ENCODE data around the gene NLRP1.

Gene NLRP1

DNA sequence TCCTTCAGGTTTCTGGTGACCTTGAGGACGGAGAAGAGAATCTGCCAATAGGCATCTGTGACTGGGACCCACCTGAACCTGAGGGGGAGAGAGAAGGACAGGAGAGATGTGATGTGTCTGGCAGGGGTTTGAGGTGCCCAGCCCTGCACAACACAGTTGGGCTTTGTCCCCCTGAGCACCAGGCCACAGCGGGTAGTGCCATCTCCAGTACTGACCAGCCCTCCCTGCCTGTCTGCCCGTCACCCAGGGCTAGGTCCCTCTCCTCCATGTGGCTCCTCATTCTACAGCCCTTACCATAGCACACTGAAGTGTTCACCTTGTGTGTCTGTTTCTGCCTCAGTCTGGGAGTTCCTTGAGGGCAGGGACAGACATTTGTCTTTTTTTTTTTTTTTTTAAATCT lies 30.8 kb downstream of the NLRP1 start:
- H2AFZ ChIP-seq (ENCODE audit: low read length): no peak overlapping the region
- no peaks in the 10 kb centered on the region for H3K36me3 ChIP-seq (replicated peaks in 1 of 2; ENCODE audit: control insufficient read depth in 2 of 2, insufficient read depth in 2 of 2, low read length in 2 of 2)

DNA sequence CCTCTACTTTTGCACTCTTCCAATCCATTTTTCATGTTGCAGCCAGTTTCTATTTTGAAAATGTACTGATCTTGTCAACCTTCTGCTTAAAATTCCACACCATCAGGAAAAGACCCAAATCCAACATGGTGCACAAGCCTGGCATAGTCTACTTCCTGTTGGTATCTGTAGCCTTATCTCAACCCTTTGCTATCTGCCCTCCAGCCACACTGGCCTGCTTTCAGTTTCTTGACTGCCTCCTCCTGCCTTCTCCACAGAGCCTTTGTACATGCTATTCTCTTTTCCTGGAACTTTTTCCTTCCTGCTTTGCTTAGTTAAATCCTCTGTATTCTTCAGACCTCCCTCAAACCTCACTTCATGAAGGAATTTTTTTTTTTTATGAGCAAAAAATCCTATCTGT lies 31.5 kb downstream of the NLRP1 start:
- Histone ChIP-seq H3K27ac (replicated peaks; ENCODE audit: low read length) (no peak overlapping the region), H2BK12ac (ENCODE audit: low read length) (no peak overlapping the region), H3K4ac (ENCODE audit: low read length) (no peak overlapping the region), H2BK15ac (ENCODE audit: low read length) (no peak overlapping the region), H3K4me3 (ENCODE audit: low read length in 2 of 2) (no peak overlapping the region), H3K79me1 (ENCODE audit: low read depth, low read length) (peaks cover 1% of the 10 kb centered on the region), H3K18ac (ENCODE audit: low read length) (no peak overlapping the region), H2BK120ac (ENCODE audit: low read depth, low read length) (no peak overlapping the region), H3K14ac (ENCODE audit: low read length) (no peak overlapping the region), H4K8ac (ENCODE audit: low read depth, low read length) (no peak overlapping the region), H3K4me1 (ENCODE audit: control insufficient read depth in 2 of 2, insufficient read depth in 1 of 2, low read depth in 1 of 2, low read length in 2 of 2) (peaks cover 0 to 2% of the 10 kb centered on the region in 2 donors), H2AK5ac (ENCODE audit: low read depth, low read length) (no peak overlapping the region), H4K91ac (ENCODE audit: low read depth, low read length, poor library complexity) (no peak overlapping the region), H3K27me3 (ENCODE audit: control insufficient read depth in 3 of 3, insufficient read depth in 3 of 3, low read depth in 1 of 3, low read length in 3 of 3) (peaks cover 0 to 5% (median 0%) of the 10 kb centered on the region in 3 experiments), H2AFZ (ENCODE audit: low read length) (no peak overlapping the region), H3K9ac (ENCODE audit: low read depth, low read length, poor library complexity) (no peak overlapping the region), H3K23ac (ENCODE audit: low read depth, low read length, poor library complexity) (no peak overlapping the region), H2BK5ac (ENCODE audit: low read length) (no peak overlapping the region), H3K9me3 (replicated peaks in 1 of 2; ENCODE audit: control insufficient read depth in 2 of 2, insufficient read depth in 1 of 2, low read depth in 1 of 2, low read length in 2 of 2) (no peaks in the 10 kb centered on the region), H3K36me3 (replicated peaks in 1 of 2; ENCODE audit: control insufficient read depth in 2 of 2, insufficient read depth in 2 of 2, low read length in 2 of 2) (no peaks in the 10 kb centered on the region), H3K4me2 (ENCODE audit: insufficient read depth, low read length, poor library complexity, severe bottlenecking) (no peak overlapping the region)
- no peak for DNase-seq (ENCODE audit: low spot score)

More for the DNA sequence above, 30.8 kb downstream of the NLRP1 start:
- Histone ChIP-seq H4K8ac (ENCODE audit: low read depth, low read length) (no peak overlapping the region), H2BK5ac (ENCODE audit: low read length) (no peak overlapping the region), H3K4me2 (ENCODE audit: insufficient read depth, low read length, poor library complexity, severe bottlenecking) (no peak overlapping the region), H3K4me3 (ENCODE audit: low read length in 2 of 2) (no peak overlapping the region), H4K91ac (ENCODE audit: low read depth, low read length, poor library complexity) (no peak overlapping the region), H3K4ac (ENCODE audit: low read length) (no peak overlapping the region), H3K27ac (replicated peaks; ENCODE audit: low read length) (no peak overlapping the region), H2BK15ac (ENCODE audit: low read length) (no peak overlapping the region), H3K23ac (ENCODE audit: low read depth, low read length, poor library complexity) (no peak overlapping the region), H3K4me1 (ENCODE audit: control insufficient read depth in 2 of 2, insufficient read depth in 1 of 2, low read depth in 1 of 2, low read length in 2 of 2) (peaks cover 0 to 2% of the 10 kb centered on the region in 2 donors), H2BK12ac (ENCODE audit: low read length) (no peak overlapping the region), H3K9me3 (replicated peaks in 1 of 2; ENCODE audit: control insufficient read depth in 2 of 2, insufficient read depth in 1 of 2, low read depth in 1 of 2, low read length in 2 of 2) (no peaks in the 10 kb centered on the region), H3K27me3 (ENCODE audit: control insufficient read depth in 3 of 3, insufficient read depth in 3 of 3, low read depth in 1 of 3, low read length in 3 of 3) (peaks cover 0 to 8% (median 0%) of the 10 kb centered on the region in 3 experiments), H3K9ac (ENCODE audit: low read depth, low read length, poor library complexity) (no peak overlapping the region), H2BK120ac (ENCODE audit: low read depth, low read length) (no peak overlapping the region), H3K79me1 (ENCODE audit: low read depth, low read length) (peaks cover 1% of the 10 kb centered on the region), H3K18ac (ENCODE audit: low read length) (no peak overlapping the region), H3K14ac (ENCODE audit: low read length) (no peak overlapping the region), H2AK5ac (ENCODE audit: low read depth, low read length) (no peak overlapping the region)
- WGBS, 2 donors (ENCODE audit: extremely low coverage in 2 of 2, insufficient read length in 2 of 2, insufficient replicate concordance in 1 of 2): no CpG with 5 or more reads among the region's 3 CpGs
- DNase-seq (ENCODE audit: low spot score): no peak

DNA sequence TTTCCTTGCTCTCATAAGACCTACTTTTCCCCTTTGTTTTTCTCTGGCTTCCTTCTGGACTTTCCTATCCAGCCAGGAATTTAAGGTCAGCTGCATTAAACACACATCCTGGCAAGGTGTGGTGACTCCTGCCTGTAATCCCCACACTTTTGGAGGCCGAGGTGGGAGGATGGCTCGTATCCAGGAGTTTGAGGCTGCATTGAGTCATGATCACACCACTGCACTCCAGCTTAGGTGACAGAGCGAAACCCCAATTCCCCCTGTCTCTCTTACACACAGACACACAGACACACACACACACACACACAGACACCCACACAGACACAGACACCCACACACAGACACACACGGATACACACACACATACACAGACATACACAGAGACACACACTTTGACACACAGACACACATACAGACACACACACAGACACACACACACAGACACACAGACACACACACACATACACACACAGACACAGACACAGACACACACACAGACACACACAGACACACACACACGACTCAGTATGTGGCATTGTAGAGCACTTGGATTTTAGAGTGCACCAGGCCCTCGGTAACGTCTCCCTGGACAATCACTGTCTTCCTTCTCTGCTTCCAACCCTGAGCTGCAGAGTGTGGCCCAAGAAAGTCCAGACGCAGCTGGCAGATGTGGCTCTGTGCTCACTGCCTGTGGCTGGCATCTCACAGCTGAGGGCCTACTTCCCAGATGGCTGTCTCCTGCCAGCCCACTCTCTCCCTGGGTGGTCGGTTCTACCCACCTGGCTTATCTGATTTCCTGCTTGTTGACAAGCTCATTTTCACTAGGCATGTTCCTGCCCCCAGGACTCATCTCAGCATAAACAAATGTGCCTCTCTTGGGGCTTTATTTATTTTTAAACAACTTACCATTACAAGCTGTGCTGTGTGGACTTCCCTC lies 39.0 kb downstream of the NLRP1 start:
- Histone ChIP-seq H3K4me3 (ENCODE audit: low read length in 2 of 2) (no peak overlapping the region), H3K27me3 (ENCODE audit: control insufficient read depth in 3 of 3, insufficient read depth in 3 of 3, low read depth in 1 of 3, low read length in 3 of 3) (peaks cover 0 to 10% (median 0%) of the 10 kb centered on the region in 3 experiments), H3K18ac (ENCODE audit: low read length) (peak overlapping the region; percentile 4), H3K9me3 (replicated peaks in 1 of 2; ENCODE audit: control insufficient read depth in 2 of 2, insufficient read depth in 1 of 2, low read depth in 1 of 2, low read length in 2 of 2) (no peaks in the 10 kb centered on the region), H2AK5ac (ENCODE audit: low read depth, low read length) (no peak overlapping the region), H3K4me2 (ENCODE audit: insufficient read depth, low read length, poor library complexity, severe bottlenecking) (no peak overlapping the region), H4K8ac (ENCODE audit: low read depth, low read length) (peak overlapping the region; percentile 56), H3K36me3 (replicated peaks in 1 of 2; ENCODE audit: control insufficient read depth in 2 of 2, insufficient read depth in 2 of 2, low read length in 2 of 2) (no peaks in the 10 kb centered on the region), H3K4me1 (ENCODE audit: control insufficient read depth in 2 of 2, insufficient read depth in 1 of 2, low read depth in 1 of 2, low read length in 2 of 2) (peaks cover 0 to 5% of the 10 kb centered on the region in 2 donors), H3K9ac (ENCODE audit: low read depth, low read length, poor library complexity) (no peak overlapping the region), H2BK5ac (ENCODE audit: low read length) (no peak overlapping the region), H3K27ac (replicated peaks; ENCODE audit: low read length) (no peak overlapping the region), H4K91ac (ENCODE audit: low read depth, low read length, poor library complexity) (no peak overlapping the region), H2BK15ac (ENCODE audit: low read length) (peak overlapping the region; percentile 20), H3K79me1 (ENCODE audit: low read depth, low read length) (no peaks in the 10 kb centered on the region), H2AFZ (ENCODE audit: low read length) (no peak overlapping the region), H2BK12ac (ENCODE audit: low read length) (no peak overlapping the region), H2BK120ac (ENCODE audit: low read depth, low read length) (no peak overlapping the region), H3K14ac (ENCODE audit: low read length) (no peak overlapping the region), H3K4ac (ENCODE audit: low read length) (no peak overlapping the region), H3K23ac (ENCODE audit: low read depth, low read length, poor library complexity) (peak overlapping the region; percentile 27)
- WGBS, 2 donors (ENCODE audit: extremely low coverage in 2 of 2, insufficient read length in 2 of 2, insufficient replicate concordance in 1 of 2): no CpG with 5 or more reads among the region's 9 CpGs
- no peak for DNase-seq (ENCODE audit: low spot score)

DNA sequence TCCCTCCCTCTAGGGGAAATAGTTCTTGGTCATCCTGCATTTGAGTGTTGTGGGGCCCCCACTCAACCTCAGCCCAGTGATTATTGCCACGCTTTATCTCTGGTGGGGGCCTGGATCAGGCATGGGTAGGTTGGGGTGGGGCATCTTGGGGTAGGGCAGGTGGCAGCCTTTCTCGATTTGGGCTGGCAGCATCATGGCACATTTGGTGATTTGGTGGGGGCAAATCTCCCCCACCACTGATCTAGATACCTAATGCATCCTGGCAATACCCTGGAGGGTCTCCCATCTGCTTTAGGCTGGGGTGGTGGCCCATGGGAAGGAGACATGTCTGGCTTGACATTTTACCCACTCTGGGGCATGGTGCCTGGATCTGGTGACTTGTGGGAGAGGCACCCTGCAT lies 40.2 kb downstream of the NLRP1 start:
- no peak overlapping the region for H3K4me3 ChIP-seq (ENCODE audit: low read length in 2 of 2)
- no peaks in the 10 kb centered on the region for H3K79me1 ChIP-seq (ENCODE audit: low read depth, low read length)
- DNase-seq (ENCODE audit: low spot score): no peak
- H2BK12ac ChIP-seq (ENCODE audit: low read length): no peak overlapping the region
- no peak overlapping the region for H3K9ac ChIP-seq (ENCODE audit: low read depth, low read length, poor library complexity)
- WGBS, 2 donors (ENCODE audit: extremely low coverage in 2 of 2, insufficient read length in 2 of 2, insufficient replicate concordance in 1 of 2): no CpG with 5 or more reads among the region's 2 CpGs
- no peak overlapping the region for H3K18ac ChIP-seq (ENCODE audit: low read length)
- H3K9me3 ChIP-seq (replicated peaks in 1 of 2; ENCODE audit: control insufficient read depth in 2 of 2, insufficient read depth in 1 of 2, low read depth in 1 of 2, low read length in 2 of 2): no peaks in the 10 kb centered on the region
- peaks cover 0 to 5% of the 10 kb centered on the region in 2 donors for H3K4me1 ChIP-seq (ENCODE audit: control insufficient read depth in 2 of 2, insufficient read depth in 1 of 2, low read depth in 1 of 2, low read length in 2 of 2)
- H3K27ac ChIP-seq (replicated peaks; ENCODE audit: low read length): no peak overlapping the region
- no peak overlapping the region for H2BK15ac ChIP-seq (ENCODE audit: low read length)
- no peak overlapping the region for H4K8ac ChIP-seq (ENCODE audit: low read depth, low read length)
- H3K14ac ChIP-seq (ENCODE audit: low read length): no peak overlapping the region
- H3K27me3 ChIP-seq (ENCODE audit: control insufficient read depth in 3 of 3, insufficient read depth in 3 of 3, low read depth in 1 of 3, low read length in 3 of 3): peaks cover 0 to 10% (median 0%) of the 10 kb centered on the region in 3 experiments
- H3K23ac ChIP-seq (ENCODE audit: low read depth, low read length, poor library complexity): no peak overlapping the region
- H3K36me3 ChIP-seq (replicated peaks in 1 of 2; ENCODE audit: control insufficient read depth in 2 of 2, insufficient read depth in 2 of 2, low read length in 2 of 2): no peaks in the 10 kb centered on the region
- no peak overlapping the region for H3K4ac ChIP-seq (ENCODE audit: low read length)
- H2AFZ ChIP-seq (ENCODE audit: low read length): no peak overlapping the region
- H2BK5ac ChIP-seq (ENCODE audit: low read length): no peak overlapping the region
- no peak overlapping the region for H3K4me2 ChIP-seq (ENCODE audit: insufficient read depth, low read length, poor library complexity, severe bottlenecking)
- H2AK5ac ChIP-seq (ENCODE audit: low read depth, low read length): no peak overlapping the region
- no peak overlapping the region for H4K91ac ChIP-seq (ENCODE audit: low read depth, low read length, poor library complexity)
- no peak overlapping the region for H2BK120ac ChIP-seq (ENCODE audit: low read depth, low read length)

Measured in neuronal stem cell (in vitro differentiated cells).